AG09309 (cell line): Measurements from ENCODE around the gene CSNK1G2.

Source experiments
- DNase-seq: peaks from one replicate; pipeline ENCODE4 v3.0.0-alpha.2; 2010; ENCODE audit warnings: low read depth
- H3K4me3 ChIP-seq: 2 replicates; pipeline ENCODE4 v1.5.1; 2011; ENCODE audit warnings: mild to moderate bottlenecking, low read depth, low read length, moderate library complexity; ENCODE audit not compliant: control insufficient read depth
- CTCF ChIP-seq: IDR thresholded peaks from 2 replicates; pipeline ENCODE4 v1.5.1; 2011; ENCODE audit warnings: mild to moderate bottlenecking, low read depth, low read length, inconsistent platforms; ENCODE audit not compliant: insufficient read depth, control insufficient read depth; ENCODE audit errors: missing control alignments

Gene CSNK1G2

GRCh38 chr19:1991018-1991913 lies 50.3 kb downstream of the CSNK1G2 start:
- no peak for TF ChIP-seq CTCF
- H3K4me3 ChIP-seq = no peak overlapping the region
- no peak for DNase-seq

- no peak overlapping the region for H3K4me3 ChIP-seq
- no peak for TF ChIP-seq CTCF
- no peak for DNase-seq
These were observed 51.8 kb downstream of the CSNK1G2 start for GRCh38 chr19:1992759-1993260.

- H3K4me3 ChIP-seq = no peak overlapping the region
- TF ChIP-seq CTCF = no peak
- DNase-seq = no peak
These were observed 56.6 kb downstream of the CSNK1G2 start for GRCh38 chr19:1997353-1998233.

- H3K4me3 ChIP-seq = no peak overlapping the region
- no peak for DNase-seq
- no peak for TF ChIP-seq CTCF
These were observed 58.0 kb downstream of the CSNK1G2 start for GRCh38 chr19:1998712-1999708.

GRCh38 chr19:1999856-2000515 lies 59.0 kb downstream of the CSNK1G2 start:
- H3K4me3 ChIP-seq = no peak overlapping the region
- no peak for DNase-seq
- TF ChIP-seq CTCF = no peak

GRCh38 chr19:2003874-2004273 lies 62.9 kb downstream of the CSNK1G2 start:
- no peak for TF ChIP-seq CTCF
- no peak for DNase-seq
- H3K4me3 ChIP-seq = no peak overlapping the region
